Measurements from ENCODE around the gene MLLT1.
A peak's percentile ranks its signal among the peaks of the same experiment; 100 is the strongest.

Gene MLLT1

GRCh38 chr19:6210721-6211600, 68.8 kb downstream of the MLLT1 start:
- TF ChIP-seq ARNT (IDR thresholded peaks at IDR 0.05), result no peak
- no peak for TF ChIP-seq ELF4 (IDR thresholded peaks at IDR 0.05)
- TF ChIP-seq FOXA1 (IDR thresholded peaks at IDR 0.05), result no peak
- TF ChIP-seq SUZ12 (IDR thresholded peaks at IDR 0.05), result no peak
- TF ChIP-seq CTBP1 (IDR thresholded peaks at IDR 0.05; ENCODE audit: borderline replicate concordance), result no peak
- TF ChIP-seq ZNF384 (IDR thresholded peaks at IDR 0.05), result no peak
- TF ChIP-seq FOXM1 (IDR thresholded peaks at IDR 0.05; ENCODE audit: borderline replicate concordance), result no peak
- no peak for TF ChIP-seq SP1 (IDR thresholded peaks at IDR 0.05)
- TF ChIP-seq HDGF (IDR thresholded peaks at IDR 0.05; ENCODE audit: borderline replicate concordance), result no peak
- TF ChIP-seq L3MBTL2 (conservative IDR thresholded peaks at IDR 0.05), result no peak
- TF ChIP-seq PKNOX1 (IDR thresholded peaks at IDR 0.05), result no peak
- no peak for TF ChIP-seq LEF1 (IDR thresholded peaks at IDR 0.05; ENCODE audit: borderline replicate concordance)
- TF ChIP-seq TARDBP (IDR thresholded peaks at IDR 0.05), result no peak
- TF ChIP-seq FOXK2 (IDR thresholded peaks at IDR 0.05), result no peak
- TF ChIP-seq NFRKB (IDR thresholded peaks at IDR 0.05), result no peak
- no peak for TF ChIP-seq BHLHE40 (IDR thresholded peaks at IDR 0.05; ENCODE audit: borderline replicate concordance)
- ChIA-PET POLR2A (no interaction called here), CTCF (no interaction called here)

GRCh38 chr19:6210091-6210490, 69.7 kb downstream of the MLLT1 start:
- TF ChIP-seq PKNOX1 (IDR thresholded peaks at IDR 0.05) (no peak), TARDBP (IDR thresholded peaks at IDR 0.05) (no peak)
- ChIA-PET POLR2A (no interaction called here), CTCF (no interaction called here)
- DNase-seq (ENCODE audit: extremely low spot score), result no peak

More at GRCh38 chr19:6210721-6211600, 68.8 kb downstream of the MLLT1 start:
- no peak for DNase-seq (ENCODE audit: extremely low spot score)

GRCh38 chr19:6209680-6210079, 70.1 kb downstream of the MLLT1 start:
- ChIA-PET POLR2A (interaction anchor here (1.7 kb wide), 1 partner anchor 10 kb away, joined by 5 read pairs; no protein-coding TSS in a partner anchor), CTCF (no interaction called here)
- no peak for DNase-seq (ENCODE audit: extremely low spot score)
- TF ChIP-seq LEF1 (IDR thresholded peaks at IDR 0.05; ENCODE audit: borderline replicate concordance), result no peak
- peak; percentile 87 for TF ChIP-seq TARDBP (IDR thresholded peaks at IDR 0.05)
- TF ChIP-seq FOXM1 (IDR thresholded peaks at IDR 0.05; ENCODE audit: borderline replicate concordance), result no peak

GRCh38 chr19:6209233-6209632, 70.5 kb downstream of the MLLT1 start:
- ChIA-PET POLR2A (interaction anchor here (1.7 kb wide), 1 partner anchor 9 kb away, joined by 5 read pairs; no protein-coding TSS in a partner anchor), CTCF (no interaction called here)
- TF ChIP-seq CTBP1 (IDR thresholded peaks at IDR 0.05; ENCODE audit: borderline replicate concordance) (no peak), ELF4 (IDR thresholded peaks at IDR 0.05) (no peak), SUZ12 (IDR thresholded peaks at IDR 0.05) (no peak), LEF1 (IDR thresholded peaks at IDR 0.05; ENCODE audit: borderline replicate concordance) (no peak), PKNOX1 (IDR thresholded peaks at IDR 0.05) (no peak)
- no peak for DNase-seq (ENCODE audit: extremely low spot score)

GRCh38 chr19:6204866-6205723, 74.7 kb downstream of the MLLT1 start:
- ChIA-PET CTCF (interaction anchor here (1.5 kb wide), 1 partner anchor 14 kb away, joined by 4 read pairs; no protein-coding TSS in a partner anchor), POLR2A (no interaction called here)
- no peak for DNase-seq (ENCODE audit: extremely low spot score)
- no peak for TF ChIP-seq SUZ12 (IDR thresholded peaks at IDR 0.05)
- no peak for TF ChIP-seq HDGF (IDR thresholded peaks at IDR 0.05; ENCODE audit: borderline replicate concordance)

- DNase-seq (ENCODE audit: extremely low spot score), result no peak
- ChIA-PET CTCF (no interaction called here), POLR2A (no interaction called here)
These were observed 75.6 kb downstream of the MLLT1 start for GRCh38 chr19:6204212-6204611.

More at GRCh38 chr19:6204212-6204611, 75.6 kb downstream of the MLLT1 start:
- TF ChIP-seq SUZ12 (IDR thresholded peaks at IDR 0.05) (no peak), SP1 (IDR thresholded peaks at IDR 0.05) (no peak), ZNF384 (IDR thresholded peaks at IDR 0.05) (no peak), NFRKB (IDR thresholded peaks at IDR 0.05) (no peak), L3MBTL2 (conservative IDR thresholded peaks at IDR 0.05) (no peak), ARNT (IDR thresholded peaks at IDR 0.05) (no peak)
